ENCODE data around the gene CHD2.

CHD2 gene

GRCh38 chr15:92930776-92931175 is 30.7 kb downstream of the CHD2 start:
- DNase-seq (ENCODE audit: low read depth in 3 of 3), result no peak

GRCh38 chr15:92932946-92933649 is 33.0 kb downstream of the CHD2 start:
- DNase-seq (ENCODE audit: low read depth in 3 of 3), result no peak

GRCh38 chr15:92933831-92934230 is 33.7 kb downstream of the CHD2 start:
- DNase-seq (ENCODE audit: low read depth in 3 of 3), result no peak

GRCh38 chr15:92934716-92935115 is 34.6 kb downstream of the CHD2 start:
- no peak for DNase-seq (ENCODE audit: low read depth in 3 of 3)

- no peak for DNase-seq (ENCODE audit: low read depth in 3 of 3)
Measured at GRCh38 chr15:92936138-92936537, 36.0 kb downstream of the CHD2 start.

GRCh38 chr15:92936693-92937092 is 36.6 kb downstream of the CHD2 start:
- no peak for DNase-seq (ENCODE audit: low read depth in 3 of 3)

- no peak for DNase-seq (ENCODE audit: low read depth in 3 of 3)
Measured at GRCh38 chr15:92937901-92938300, 37.8 kb downstream of the CHD2 start.

- no peak for DNase-seq (ENCODE audit: low read depth in 3 of 3)
Measured at GRCh38 chr15:92938387-92938786, 38.3 kb downstream of the CHD2 start.

GRCh38 chr15:92941668-92942067 is 41.5 kb downstream of the CHD2 start:
- DNase-seq (ENCODE audit: low read depth in 3 of 3), result no peak

GRCh38 chr15:92942706-92943105 is 42.6 kb downstream of the CHD2 start:
- no peak for DNase-seq (ENCODE audit: low read depth in 3 of 3)

- DNase-seq (ENCODE audit: low read depth in 3 of 3), result no peak
Measured at GRCh38 chr15:92943581-92943980, 43.5 kb downstream of the CHD2 start.

GRCh38 chr15:92944946-92945521 is 44.9 kb downstream of the CHD2 start:
- no peak for DNase-seq (ENCODE audit: low read depth in 3 of 3)

GRCh38 chr15:92947071-92947730 is 47.1 kb downstream of the CHD2 start:
- no peak for DNase-seq (ENCODE audit: low read depth in 3 of 3)

- DNase-seq (ENCODE audit: low read depth in 3 of 3), result no peak
Measured at GRCh38 chr15:92949604-92950249, 49.6 kb downstream of the CHD2 start.

- DNase-seq (ENCODE audit: low read depth in 3 of 3), result no peak
Measured at GRCh38 chr15:92951800-92952457, 51.8 kb downstream of the CHD2 start.

GRCh38 chr15:92952458-92952850 is 52.3 kb downstream of the CHD2 start:
- DNase-seq (ENCODE audit: low read depth in 3 of 3), result no peak

- DNase-seq (ENCODE audit: low read depth in 3 of 3), result no peak
Measured at GRCh38 chr15:92953566-92953965, 53.4 kb downstream of the CHD2 start.

- no peak for DNase-seq (ENCODE audit: low read depth in 3 of 3)
Measured at GRCh38 chr15:92954002-92954401, 53.9 kb downstream of the CHD2 start.

GRCh38 chr15:92954578-92954977 is 54.5 kb downstream of the CHD2 start:
- no peak for DNase-seq (ENCODE audit: low read depth in 3 of 3)

- no peak for DNase-seq (ENCODE audit: low read depth in 3 of 3)
Measured at GRCh38 chr15:92955706-92956105, 55.6 kb downstream of the CHD2 start.

GRCh38 chr15:92958105-92958504 is 58.0 kb downstream of the CHD2 start:
- peak; percentile 30 to 52 (median 41) for DNase-seq (ENCODE audit: low read depth in 3 of 3)

GRCh38 chr15:92959219-92959618 is 59.1 kb downstream of the CHD2 start:
- no peak for DNase-seq (ENCODE audit: low read depth in 3 of 3)

Measured in stimulated activated CD4-positive, alpha-beta T cell treated with anti-CD3 and anti-CD28 coated beads, TNF-alpha, amount 100 ng/mL, for 24 hours (primary cell).